NT2/D1 (cell line): ENCODE measurements around the gene C12orf76.

Experiments used
- SUZ12 ChIP-seq: IDR thresholded peaks from 2 replicates; pipeline ENCODE4 v1.6.1; 2011; ENCODE audit not compliant: insufficient read length, insufficient read depth; ENCODE audit errors: extremely low read depth
- YY1 ChIP-seq: IDR thresholded peaks from 2 replicates; pipeline ENCODE4 v1.6.1; 2011; ENCODE audit not compliant: insufficient read length, insufficient read depth
- ZNF274 ChIP-seq: IDR thresholded peaks from 2 replicates; pipeline ENCODE4 v1.6.1; 2011; ENCODE audit warnings: mild to moderate bottlenecking, low read depth, low read length

GRCh38 chr12:110012137-110012536, 36.2 kb downstream of the C12orf76 start:
- TF ChIP-seq YY1 (no peak), ZNF274 (no peak), SUZ12 (no peak)
